HG02981 (cell line): ENCODE measurements around the gene RRAGC.

Experiments
- ATAC-seq: cut with Tn5 transposase; IDR thresholded peaks from one replicate; pipeline ENCODE4 v1.9.1; 2021; ENCODE audit warnings: mild to moderate bottlenecking, moderate library complexity; ENCODE audit not compliant: unreplicated experiment

Gene RRAGC, protein sequence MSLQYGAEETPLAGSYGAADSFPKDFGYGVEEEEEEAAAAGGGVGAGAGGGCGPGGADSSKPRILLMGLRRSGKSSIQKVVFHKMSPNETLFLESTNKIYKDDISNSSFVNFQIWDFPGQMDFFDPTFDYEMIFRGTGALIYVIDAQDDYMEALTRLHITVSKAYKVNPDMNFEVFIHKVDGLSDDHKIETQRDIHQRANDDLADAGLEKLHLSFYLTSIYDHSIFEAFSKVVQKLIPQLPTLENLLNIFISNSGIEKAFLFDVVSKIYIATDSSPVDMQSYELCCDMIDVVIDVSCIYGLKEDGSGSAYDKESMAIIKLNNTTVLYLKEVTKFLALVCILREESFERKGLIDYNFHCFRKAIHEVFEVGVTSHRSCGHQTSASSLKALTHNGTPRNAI

DNA sequence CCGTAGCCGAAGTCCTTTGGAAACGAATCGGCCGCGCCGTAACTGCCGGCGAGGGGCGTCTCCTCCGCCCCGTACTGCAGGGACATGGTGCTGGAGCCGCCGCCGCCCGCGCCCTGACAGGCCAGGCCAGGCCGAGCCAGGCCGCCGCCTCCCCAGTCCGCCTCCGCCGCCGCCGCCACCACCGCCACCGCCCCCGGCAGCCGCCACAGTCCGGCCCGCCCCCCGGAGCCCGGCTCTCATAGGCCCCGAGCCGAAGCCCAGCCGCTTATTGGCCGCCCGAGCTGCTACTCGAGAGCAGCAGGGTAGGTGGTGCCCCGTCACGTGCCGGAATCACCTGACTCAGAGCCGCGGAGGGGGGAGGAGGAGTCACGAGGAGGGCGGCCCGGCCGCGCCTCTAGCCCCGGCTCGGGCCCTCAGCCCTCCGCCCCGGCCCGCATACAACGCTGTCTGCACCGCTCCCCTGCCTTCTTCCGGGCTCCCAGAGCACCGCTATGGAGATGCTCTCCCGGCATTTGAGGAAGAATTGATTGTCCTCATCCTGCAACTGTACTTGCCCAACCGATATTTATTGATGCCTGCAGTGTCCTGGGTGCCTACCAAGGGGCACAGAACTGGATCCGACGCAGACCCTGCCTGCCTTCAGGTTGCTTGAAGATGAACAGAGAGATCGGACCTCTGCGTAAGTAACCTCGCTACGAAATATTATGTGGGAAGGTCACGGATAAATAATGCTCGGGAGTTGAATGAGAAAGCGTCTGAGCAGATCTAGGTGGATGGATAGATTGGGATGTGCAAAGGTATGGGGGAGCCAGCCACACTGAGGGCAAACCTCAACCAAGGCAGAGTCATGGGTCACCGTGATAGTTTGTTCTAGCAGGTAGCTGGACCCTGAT is at the start of gene RRAGC:
Gene RRAGC (minus strand): TSS at position 212 of the 893 bp plus-strand sequence. CDS start 126 bp downstream, at position 86.
- ATAC-seq = peak; percentile 92

DNA sequence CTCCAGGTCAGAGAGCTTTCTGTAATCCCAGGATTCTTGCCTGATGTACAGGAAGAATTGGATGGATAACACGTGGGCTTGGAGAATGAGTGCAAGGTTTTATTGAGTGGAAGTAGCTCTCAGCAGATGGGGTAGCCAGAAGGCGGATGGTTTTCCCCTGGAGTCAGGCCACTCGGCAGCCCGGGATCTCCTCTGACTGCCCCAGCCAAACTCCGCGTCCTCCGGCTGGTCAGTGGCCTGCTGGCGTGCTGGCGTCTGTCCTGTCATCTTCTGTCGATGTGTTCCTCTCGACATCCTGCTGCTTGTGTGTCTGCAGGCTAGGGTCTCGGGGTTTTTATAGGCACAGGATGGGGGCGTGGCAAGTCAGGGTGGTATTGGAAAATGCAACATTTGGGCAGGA is 49.2 kb upstream of the RRAGC start:
- no peak for ATAC-seq

DNA sequence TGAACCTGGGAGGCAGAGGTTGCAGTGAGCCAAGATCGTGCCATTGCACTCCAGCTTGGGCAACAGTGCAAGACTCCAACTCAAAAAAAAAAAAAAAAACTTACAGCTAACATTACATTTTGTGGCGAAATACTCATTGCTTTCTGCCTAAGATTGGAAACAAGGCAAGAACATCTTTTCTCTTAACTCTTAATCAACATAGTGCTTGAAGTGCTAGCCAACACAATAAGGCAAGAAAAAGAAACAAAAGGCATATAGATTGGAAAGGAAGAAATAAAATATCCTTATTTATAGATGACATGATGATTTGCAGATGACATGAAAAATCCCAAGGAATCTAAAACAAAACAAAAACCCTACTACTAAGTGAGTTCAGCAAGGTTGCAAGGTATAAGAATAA is 46.4 kb upstream of the RRAGC start:
- no peak for ATAC-seq

DNA sequence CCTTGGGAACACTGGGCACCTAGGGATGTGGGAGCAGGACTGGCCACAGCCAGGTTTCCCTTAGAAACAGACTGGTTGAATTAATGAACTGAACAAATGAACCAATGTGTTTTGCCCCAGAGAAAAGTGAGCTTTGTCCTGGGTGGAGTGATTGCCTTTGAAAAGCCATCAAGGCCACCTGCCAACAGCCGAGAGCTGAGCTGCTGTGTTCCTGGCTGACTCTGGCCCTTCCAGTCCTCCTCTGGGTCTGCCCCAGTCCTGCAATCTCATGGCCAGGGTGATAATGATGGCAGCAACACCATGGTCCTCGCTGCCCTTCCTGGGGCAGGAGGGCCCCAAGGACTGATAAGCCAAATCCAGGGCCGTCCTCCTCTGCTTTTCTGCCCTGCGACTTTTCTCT is 40.0 kb upstream of the RRAGC start:
- no peak for ATAC-seq

DNA sequence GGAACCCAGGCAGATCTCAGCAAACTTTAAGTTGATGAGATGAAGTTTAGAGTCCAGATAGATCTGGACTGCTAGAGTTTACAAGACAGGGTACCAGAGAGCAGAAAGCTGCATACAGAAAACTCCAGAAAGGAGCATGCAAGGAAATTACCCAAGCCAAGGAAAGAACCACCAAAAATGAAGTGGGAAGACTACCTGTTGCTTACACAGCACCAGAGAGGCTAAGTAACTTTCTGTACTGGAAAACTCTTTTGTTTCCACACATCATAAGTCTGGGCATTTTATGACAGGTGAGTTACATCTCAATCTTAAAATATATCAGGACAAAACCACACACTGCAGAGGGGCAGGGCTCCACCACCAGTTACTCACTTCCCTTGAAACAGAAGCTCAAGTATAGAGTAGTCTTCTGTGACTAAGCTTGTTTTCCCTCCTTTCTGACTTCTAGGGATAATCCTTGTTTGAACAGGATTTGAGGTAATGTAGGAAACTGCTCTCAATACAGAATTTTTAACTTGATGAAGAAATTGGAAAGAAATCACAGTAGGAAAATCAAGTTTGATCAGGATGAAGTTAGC is 39.2 kb upstream of the RRAGC start:
- no peak for ATAC-seq

DNA sequence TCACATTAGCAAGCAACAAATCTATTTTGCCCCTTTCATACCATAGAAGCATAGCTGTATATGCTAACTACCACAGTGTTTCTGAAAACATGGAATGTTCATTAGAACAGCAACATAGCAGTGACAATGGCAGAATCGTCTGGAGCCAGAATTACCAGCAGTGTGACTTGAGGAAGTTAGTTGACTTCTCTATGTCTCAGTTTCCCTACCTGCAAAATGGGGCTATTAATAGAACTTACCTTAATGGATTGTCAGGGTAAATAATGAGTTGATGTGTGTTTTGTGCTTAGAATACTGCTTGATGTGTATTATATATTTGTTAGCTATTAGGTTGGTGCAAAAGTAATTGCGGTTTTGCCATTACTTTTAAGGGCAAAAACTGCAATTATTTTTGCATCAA is 36.6 kb upstream of the RRAGC start:
- no peak for ATAC-seq

DNA sequence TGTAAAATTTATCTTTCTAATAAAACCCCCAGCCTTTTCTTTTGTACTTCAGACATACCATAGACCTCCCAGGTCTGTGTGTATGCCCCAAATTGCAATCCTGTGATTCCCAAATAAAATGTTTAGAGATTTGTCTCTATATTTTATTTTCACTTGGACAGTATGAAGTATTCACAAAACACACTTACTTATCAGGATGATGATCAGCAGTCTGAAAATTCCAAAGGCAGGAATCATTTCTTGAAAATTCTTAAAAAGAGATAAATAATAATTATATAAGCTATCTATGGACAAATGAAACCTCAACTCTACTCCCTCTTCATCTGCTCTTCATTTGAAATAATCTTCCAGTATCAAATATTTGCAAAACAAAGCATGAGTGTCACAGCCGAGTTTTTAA is 33.4 kb upstream of the RRAGC start:
- ATAC-seq = no peak

DNA sequence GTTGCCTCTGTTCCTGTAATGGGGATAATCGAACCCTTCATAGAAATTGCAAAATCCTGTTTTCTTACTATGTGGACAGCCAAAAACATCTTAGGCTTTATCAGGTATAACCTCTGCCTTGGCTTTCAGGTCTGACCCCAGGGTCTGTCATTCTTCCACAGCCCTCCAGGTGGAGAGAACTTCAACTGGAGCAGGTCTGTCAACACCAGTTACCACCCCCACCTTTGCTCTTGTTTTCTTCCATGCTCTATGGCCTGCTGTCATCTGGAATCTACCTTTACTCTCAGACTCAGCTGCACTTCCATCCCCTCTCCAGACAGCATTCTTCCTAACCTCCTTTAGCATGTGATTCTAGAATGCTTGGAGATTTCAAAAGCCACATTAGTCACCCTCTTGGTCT is 32.2 kb upstream of the RRAGC start:
- no peak for ATAC-seq

DNA sequence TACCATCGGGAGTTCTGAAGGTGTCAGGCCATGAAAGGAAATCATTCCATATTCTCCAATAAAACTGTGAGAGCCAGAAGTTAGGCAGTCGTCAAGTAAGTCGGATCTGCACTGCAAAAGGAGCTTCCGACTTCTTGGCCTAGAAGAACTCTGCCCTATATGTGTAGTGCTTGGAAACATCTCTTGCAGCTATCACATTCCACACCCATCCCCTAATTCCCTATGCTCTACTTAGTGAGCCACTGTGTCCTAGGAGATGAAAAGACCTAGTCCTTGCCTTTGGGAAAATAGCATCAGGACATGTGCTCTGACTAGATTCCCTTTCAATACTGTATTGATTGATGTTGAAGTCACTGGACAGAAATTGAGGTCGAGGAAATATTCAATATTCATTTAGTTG is 30.0 kb upstream of the RRAGC start:
- ATAC-seq = no peak

DNA sequence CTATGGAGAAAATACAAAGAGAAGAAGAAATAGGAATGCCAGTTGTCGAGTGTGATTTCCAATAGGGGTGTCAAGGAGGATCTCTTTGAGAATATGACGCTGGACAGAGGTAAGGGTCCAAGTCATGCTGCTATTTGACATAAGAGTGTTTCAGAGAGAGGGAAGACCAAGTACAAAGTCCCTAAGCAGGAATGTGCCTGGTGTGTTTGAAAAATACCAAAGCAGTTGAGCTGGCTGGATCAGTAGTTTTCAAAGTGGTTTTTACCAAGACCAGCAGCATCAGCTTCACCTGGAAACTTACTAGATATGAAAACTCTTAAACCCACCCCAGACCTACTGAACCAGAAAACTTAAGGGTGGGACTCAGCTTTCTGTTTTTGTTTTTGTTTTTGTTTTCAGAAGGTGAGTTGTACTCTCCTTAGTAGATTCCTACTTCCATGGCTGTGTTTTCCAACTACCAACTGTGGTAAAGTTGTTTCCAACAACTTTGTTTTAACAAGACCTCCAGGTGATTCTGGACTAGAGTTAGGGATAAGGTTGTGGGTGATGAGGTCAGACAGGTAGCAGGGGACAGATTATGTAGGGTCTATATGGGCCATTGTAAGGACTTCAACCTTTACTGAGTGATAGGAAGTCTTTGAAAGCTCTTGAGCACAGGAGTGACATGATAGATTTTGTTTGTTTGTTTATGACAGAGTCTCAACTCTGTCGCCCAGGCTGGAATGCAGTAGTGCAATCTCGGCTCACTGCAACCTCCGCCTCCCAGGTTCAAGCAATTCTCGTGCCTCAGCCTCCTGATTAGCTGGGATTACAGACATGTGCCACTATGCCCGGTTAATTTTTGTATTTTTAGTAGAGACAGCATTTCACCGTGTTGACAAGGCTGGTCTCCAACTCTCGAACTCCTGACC is 29.1 kb upstream of the RRAGC start:
- no peak for ATAC-seq

DNA sequence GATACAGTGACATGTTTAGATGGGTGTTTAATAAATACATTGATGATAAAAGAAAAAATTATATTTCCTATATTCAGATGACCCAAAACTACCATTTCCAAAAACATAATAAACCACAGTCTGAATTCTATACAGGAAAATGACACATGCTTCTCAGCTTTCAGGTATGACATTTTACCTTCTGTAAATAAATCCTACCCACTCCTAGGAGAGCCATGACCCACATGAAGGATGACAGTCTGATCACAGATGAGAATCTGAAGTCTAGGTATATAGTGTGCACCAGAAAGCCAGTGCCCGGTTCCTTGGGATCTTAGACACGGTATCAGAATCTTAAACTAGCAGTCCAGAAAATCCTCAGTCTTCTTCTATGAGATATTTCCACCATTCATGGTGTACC is 25.5 kb upstream of the RRAGC start:
- ATAC-seq = no peak

DNA sequence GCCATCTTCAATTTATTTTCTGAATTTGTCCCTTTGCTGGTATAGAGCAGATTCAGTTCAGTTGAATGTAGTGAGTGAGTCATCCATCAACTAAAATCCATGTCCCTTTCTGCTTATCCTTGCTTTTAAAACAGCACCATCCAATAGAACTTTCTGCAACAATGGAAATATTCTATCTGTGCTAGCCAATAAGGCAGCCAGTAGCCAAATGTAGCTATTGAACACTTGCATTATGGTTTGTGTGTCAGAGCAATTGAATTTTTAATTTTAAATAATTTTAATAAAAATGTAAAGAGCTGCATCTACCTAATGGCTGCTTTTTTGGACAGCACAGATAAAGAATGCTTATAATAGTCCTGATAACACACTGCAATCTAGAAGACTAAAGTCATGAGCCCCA is 21.9 kb upstream of the RRAGC start, which contains the start of gene GJA9:
Gene GJA9 (minus strand): TSS at position 101 of the 400 bp plus-strand sequence. CDS start 5,489 bp downstream, outside the sequence.
- no peak for ATAC-seq

DNA sequence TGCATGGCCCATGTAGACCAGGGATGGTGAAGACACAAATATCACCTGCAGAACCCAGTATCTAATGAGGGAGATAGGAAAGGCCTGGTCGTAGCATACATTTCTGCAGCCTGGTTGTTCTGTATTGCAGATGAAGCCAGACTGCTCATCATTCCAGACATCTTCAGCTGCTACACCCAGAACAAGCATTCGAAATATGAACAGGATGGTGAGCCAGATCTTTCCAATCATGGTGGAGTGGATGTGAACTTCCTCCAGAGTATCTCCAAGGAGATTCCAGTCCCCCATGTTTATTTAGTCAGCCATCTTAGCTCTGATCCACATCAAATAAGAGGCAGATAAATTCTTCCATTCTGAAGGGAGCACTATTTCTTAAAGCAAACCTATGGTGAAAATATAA is 16.2 kb upstream of the RRAGC start:
- ATAC-seq = no peak

DNA sequence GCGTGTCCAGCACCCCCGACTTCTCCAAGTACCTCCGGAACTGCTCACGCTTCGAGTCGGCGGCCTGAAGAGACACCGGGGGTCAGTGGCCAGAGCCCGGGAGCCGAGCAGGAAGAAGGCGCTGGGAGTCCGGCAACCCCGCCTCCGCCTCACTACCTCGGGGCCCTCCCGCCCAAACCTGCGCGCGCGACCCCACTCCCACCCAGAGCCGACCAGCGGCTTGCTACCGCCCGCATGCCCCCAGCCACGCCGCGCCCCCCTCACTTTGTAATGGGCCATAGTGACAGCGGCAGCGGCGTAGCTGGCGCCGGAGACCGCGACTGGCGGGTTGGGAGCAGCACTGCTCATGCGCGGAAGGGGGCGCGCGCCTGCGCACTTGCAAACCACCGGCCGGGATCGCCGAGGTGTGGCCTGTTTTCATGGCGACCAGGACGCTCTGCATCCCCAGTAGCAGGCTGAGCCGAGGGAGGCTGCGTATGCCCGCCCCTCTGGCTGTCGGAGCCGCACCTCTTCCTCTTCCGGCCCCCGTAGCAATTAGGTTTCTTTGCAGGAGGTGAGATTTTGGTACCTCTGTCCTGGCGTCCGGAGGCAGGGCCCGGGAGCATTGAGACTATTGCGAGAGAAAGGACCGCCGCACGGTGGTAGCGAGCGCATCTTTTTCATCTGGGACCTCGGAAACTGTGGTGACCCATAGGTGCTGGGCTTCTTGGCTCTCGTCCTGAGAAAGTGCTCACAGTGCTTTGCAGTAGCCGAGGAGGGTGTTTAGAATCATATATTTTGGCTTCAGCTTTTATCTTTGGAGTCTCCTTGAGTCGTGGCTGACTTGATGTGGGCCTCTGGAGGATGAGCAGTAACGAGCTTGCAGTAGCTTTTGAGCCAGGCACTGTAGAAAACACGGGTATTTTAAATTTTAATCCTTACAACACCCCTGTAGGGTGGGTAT is 13.7 kb upstream of the RRAGC start, which contains the start of gene MYCBP:
Gene MYCBP (minus strand): TSS at position 322 of the 943 bp plus-strand sequence. CDS start 43 bp downstream, at position 279.
- peak; percentile 96 for ATAC-seq

DNA sequence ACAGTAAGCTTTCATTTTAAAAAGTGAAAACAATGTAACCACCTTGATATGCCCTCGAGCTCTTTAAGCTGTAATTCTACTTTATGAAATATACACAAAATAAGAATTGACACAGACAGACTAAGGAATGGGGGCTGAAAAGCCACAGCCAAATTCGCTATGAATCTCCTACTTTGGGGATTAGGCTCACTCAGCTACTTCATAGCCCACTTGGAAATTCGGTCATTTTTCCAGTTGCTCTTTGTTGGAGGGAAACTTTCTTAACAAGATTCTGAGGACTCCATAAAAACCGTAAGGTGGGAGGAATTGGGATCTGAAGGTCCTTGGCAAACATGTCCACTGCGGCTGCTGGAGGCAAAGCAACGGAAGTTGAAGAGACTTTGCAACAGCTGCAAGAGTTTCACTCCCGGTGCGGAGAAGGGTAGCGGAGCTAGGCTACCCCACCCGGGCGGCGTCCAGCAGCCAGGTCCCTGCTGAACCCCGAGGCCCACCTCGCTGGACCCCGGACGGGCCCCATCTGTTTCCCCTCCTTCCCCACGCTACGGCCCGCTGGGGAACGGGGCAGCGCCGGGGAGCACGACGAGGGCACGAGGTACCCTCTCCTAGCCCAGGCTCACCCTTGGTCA is 12.9 kb upstream of the RRAGC start:
- peak; percentile 13 for ATAC-seq

DNA sequence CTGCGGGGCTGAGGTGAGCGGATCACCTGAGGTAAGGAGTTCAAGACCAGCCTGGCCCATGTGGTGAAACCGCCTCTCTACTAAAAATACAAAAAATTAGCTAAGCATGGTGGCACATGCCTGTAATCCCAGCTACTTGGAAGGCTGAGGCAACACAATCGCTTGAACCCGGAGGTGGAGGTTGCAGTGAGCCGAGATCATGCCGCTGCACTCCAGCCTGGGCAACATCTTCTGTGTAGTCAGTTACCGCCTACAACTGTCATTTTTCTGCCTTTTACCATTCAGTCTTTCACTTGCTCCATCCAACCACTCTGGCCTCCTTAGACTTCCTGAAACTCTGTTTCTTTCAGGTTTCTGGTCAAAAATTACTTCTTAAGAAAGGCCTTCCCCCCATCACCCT is 11.4 kb upstream of the RRAGC start:
- ATAC-seq = no peak

DNA sequence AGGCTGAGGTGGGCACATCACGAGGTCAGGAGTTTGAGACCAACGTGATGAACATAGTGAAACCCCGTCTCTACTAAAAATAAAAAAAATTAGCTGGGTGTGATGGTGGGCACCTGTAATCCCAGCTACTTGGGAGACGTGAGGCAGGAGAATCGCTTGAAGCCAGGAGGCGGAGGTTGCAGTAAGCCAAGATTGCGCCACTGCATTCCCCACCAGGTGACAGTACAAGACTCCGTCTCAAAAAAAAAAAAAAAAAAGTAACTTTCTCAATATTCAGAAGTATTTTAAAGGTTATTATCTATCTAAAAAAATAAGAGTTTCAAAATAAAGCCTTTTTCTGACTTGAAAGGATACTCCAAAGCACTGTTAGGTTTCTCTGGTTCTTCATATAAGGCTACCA is 7.6 kb upstream of the RRAGC start:
- ATAC-seq = no peak

DNA sequence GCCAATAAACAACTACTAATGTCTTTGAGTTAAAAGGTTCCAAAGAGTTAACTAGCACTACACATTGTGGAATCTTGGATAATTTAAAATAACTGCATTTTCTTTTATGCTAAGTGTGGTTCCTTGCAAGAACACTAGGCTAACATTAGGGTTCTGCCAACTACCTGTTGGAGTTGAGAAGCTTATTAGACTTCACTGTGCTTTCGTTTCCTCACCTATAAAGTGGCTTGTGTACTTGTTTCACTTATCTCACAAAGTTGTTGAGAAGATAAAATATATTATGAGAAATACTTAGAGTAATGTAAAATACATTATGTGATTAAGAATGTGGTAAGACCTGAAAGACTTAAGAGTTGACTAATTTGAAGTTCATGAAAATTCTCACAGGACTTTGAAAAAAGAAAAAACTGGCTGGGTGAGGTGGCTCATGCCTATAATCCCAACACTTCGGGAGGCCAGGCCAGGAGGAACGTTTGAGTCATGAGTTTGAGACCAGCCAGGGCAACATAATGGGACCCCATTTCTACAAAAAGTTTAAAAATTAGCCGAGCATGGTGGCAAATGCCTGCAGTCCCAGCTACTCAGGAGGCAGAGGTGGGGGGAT is 5.6 kb upstream of the RRAGC start:
- no peak for ATAC-seq

DNA sequence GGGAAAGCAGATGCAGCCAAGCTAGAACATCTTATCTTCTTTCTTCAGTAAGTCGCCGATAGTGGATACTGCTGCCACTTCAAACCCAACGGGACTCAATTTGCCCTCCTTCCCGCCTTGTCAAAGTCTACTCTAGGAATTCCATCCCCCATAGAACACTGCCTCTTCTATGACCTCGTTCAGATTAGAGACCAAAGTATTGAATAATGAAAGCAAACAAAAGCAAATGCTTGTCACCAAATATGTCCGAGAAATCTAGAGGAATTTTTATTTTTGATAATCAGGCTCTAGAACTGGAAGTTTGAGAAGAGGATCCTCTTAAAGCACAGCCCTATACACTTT is 853 bp upstream of the RRAGC start:
- no peak for ATAC-seq
